H9 (cell line): ENCODE results near the gene SMIM12. TPM values are rescaled to one million over a fixed set of nuclear protein-coding genes. Genes with fewer than 3 reads are reported as not detected.
A peak's percentile ranks its signal among the peaks of the same experiment; 100 is the strongest.

Experiments used
- DNase-seq: peaks from one replicate; pipeline ENCODE4 v3.0.0-alpha.2; 2017
- H2AFZ ChIP-seq: one replicate; pipeline ENCODE4 v1.6.1; 2013; ENCODE audit warnings: mild to moderate bottlenecking, low read length, control low read depth, moderate library complexity
- H2AK5ac ChIP-seq: 2 replicates; pipeline ENCODE4 v1.6.1; 2013; ENCODE audit warnings: low read length, control low read depth, mixed read lengths; ENCODE audit not compliant: insufficient read length
- H2BK120ac ChIP-seq: one replicate; pipeline ENCODE4 v1.6.1; 2013; ENCODE audit warnings: low read depth, mild to moderate bottlenecking, low read length, control low read depth, inconsistent platforms; ENCODE audit not compliant: poor library complexity, severe bottlenecking
- H2BK12ac ChIP-seq: 2 replicates; pipeline ENCODE4 v1.6.1; 2013; ENCODE audit warnings: low read length, control low read depth, mixed read lengths, low read depth; ENCODE audit not compliant: insufficient read length
- H2BK15ac ChIP-seq: 2 replicates; pipeline ENCODE4 v1.6.1; 2013; ENCODE audit warnings: low read depth, low read length, control low read depth
- H2BK20ac ChIP-seq: one replicate; pipeline ENCODE4 v1.6.1; 2013; ENCODE audit warnings: low read depth, mild to moderate bottlenecking, low read length, control low read depth, inconsistent platforms; ENCODE audit not compliant: poor library complexity, severe bottlenecking
- H2BK5ac ChIP-seq: 2 replicates; pipeline ENCODE4 v1.6.1; 2013; ENCODE audit warnings: low read length, control low read depth, mixed read lengths; ENCODE audit not compliant: insufficient read length
- H3K14ac ChIP-seq: 2 replicates; pipeline ENCODE4 v1.6.1; 2013; ENCODE audit warnings: low read length, control low read depth; ENCODE audit not compliant: insufficient read depth
- H3K18ac ChIP-seq: 2 replicates; pipeline ENCODE4 v1.6.1; 2013; ENCODE audit warnings: low read depth, mild to moderate bottlenecking, mixed read lengths, low read length, control low read depth; ENCODE audit not compliant: insufficient read length
- H3K23ac ChIP-seq: 2 replicates; pipeline ENCODE4 v1.6.1; 2013; ENCODE audit warnings: low read length, control low read depth, mixed read lengths, low read depth; ENCODE audit not compliant: insufficient read length
- H3K23me2 ChIP-seq: 2 replicates; pipeline ENCODE4 v1.6.1; 2013; ENCODE audit warnings: low read depth, mild to moderate bottlenecking, mixed read lengths, low read length, control low read depth; ENCODE audit not compliant: insufficient read length, poor library complexity, severe bottlenecking
- H3K27ac ChIP-seq: 2 replicates; pipeline ENCODE4 v1.5.1; 2013; ENCODE audit warnings: low read length, control low read depth, mixed read lengths, low read depth; ENCODE audit not compliant: insufficient read length
- H3K27me3 ChIP-seq: 2 replicates; pipeline ENCODE4 v1.6.1; 2013; ENCODE audit warnings: low read length, control low read depth, inconsistent platforms; ENCODE audit not compliant: insufficient read depth
- H3K4ac ChIP-seq: 2 replicates; pipeline ENCODE4 v1.6.1; 2013; ENCODE audit warnings: low read depth, mild to moderate bottlenecking, control low read depth, inconsistent platforms, low read length, moderate library complexity
- H3K4me1 ChIP-seq: 2 replicates; pipeline ENCODE4 v1.6.1; 2013; ENCODE audit warnings: low read length, control low read depth, inconsistent platforms; ENCODE audit not compliant: insufficient read depth
- H3K4me2 ChIP-seq: 2 replicates; pipeline ENCODE4 v1.6.1; 2013; ENCODE audit warnings: low read length, control low read depth, mixed read lengths; ENCODE audit not compliant: insufficient read length, insufficient read depth
- H3K56ac ChIP-seq: 2 replicates; pipeline ENCODE4 v1.6.1; 2013; ENCODE audit warnings: low read depth, mild to moderate bottlenecking, mixed read lengths, low read length, control low read depth; ENCODE audit not compliant: insufficient read length
- H3K79me1 ChIP-seq: 2 replicates; pipeline ENCODE4 v1.6.1; 2013; ENCODE audit warnings: low read depth, mild to moderate bottlenecking, moderate library complexity, low read length, control low read depth, inconsistent platforms; ENCODE audit not compliant: insufficient read depth, poor library complexity, severe bottlenecking
- H3K79me2 ChIP-seq: 2 replicates; pipeline ENCODE4 v1.6.1; 2013; ENCODE audit warnings: low read length, control low read depth, inconsistent platforms; ENCODE audit not compliant: insufficient read depth
- H3K9ac ChIP-seq: 2 replicates; pipeline ENCODE4 v1.6.1; 2013; ENCODE audit warnings: low read length, control low read depth, mixed read lengths; ENCODE audit not compliant: insufficient read length; ENCODE audit errors: extremely low read depth
- H3K9me3 ChIP-seq: one replicate; pipeline ENCODE4 v1.6.1; 2013; ENCODE audit warnings: low read depth, low read length, inconsistent platforms; ENCODE audit not compliant: control insufficient read depth
- H3T11ph ChIP-seq: one replicate; pipeline ENCODE4 v1.6.1; 2013; ENCODE audit warnings: mild to moderate bottlenecking, low read length, control low read depth, inconsistent platforms
- H4K20me1 ChIP-seq: one replicate; pipeline ENCODE4 v1.6.1; 2013; ENCODE audit not compliant: control insufficient read depth, insufficient read length, insufficient read depth
- H4K5ac ChIP-seq: 2 replicates; pipeline ENCODE4 v1.6.1; 2013; ENCODE audit warnings: low read depth, mild to moderate bottlenecking, mixed read lengths, low read length, control low read depth; ENCODE audit not compliant: insufficient read length
- H4K8ac ChIP-seq: replicated peaks from 2 replicates; pipeline ENCODE4 v1.6.1; 2013; ENCODE audit warnings: low read length, control low read depth, mixed read lengths, low read depth; ENCODE audit not compliant: insufficient read length
- H4K91ac ChIP-seq: 2 replicates; pipeline ENCODE4 v1.6.1; 2013; ENCODE audit warnings: low read depth, mild to moderate bottlenecking, moderate library complexity, mixed read lengths, low read length, control low read depth; ENCODE audit not compliant: insufficient read length
- H3K27ac Mint-ChIP-seq, 3 experiments: 2 replicates in 2 of 3; 3 replicates in 1 of 3; pipeline ENCODE4 v1.8.0; 2020 to 2021; ENCODE audit warnings: mixed read lengths in 3 of 3, mild to moderate bottlenecking in 1 of 3, moderate library complexity in 1 of 3
- H3K27me3 Mint-ChIP-seq: 2 replicates; pipeline ENCODE4 v1.8.0; 2021; ENCODE audit warnings: low read depth, mild to moderate bottlenecking, moderate library complexity, mixed read lengths
- H3K36me3 Mint-ChIP-seq, 3 experiments: 2 replicates in 2 of 3; 3 replicates in 1 of 3; pipeline ENCODE4 v1.8.0; 2020 to 2021; ENCODE audit warnings: low read depth in 3 of 3, mixed read lengths in 3 of 3; ENCODE audit not compliant: insufficient read depth in 1 of 3
- H3K4me1 Mint-ChIP-seq, 2 experiments: 2 replicates each; pipeline ENCODE4 v1.8.0; 2020; ENCODE audit warnings: mixed read lengths in 2 of 2
- H3K4me3 Mint-ChIP-seq, 2 experiments: 2 replicates in 1 of 2; 3 replicates in 1 of 2; pipeline ENCODE4 v1.8.0; 2020 to 2021; ENCODE audit warnings: mild to moderate bottlenecking in 2 of 2, mixed read lengths in 2 of 2, moderate library complexity in 1 of 2
- H3K9me3 Mint-ChIP-seq, 2 experiments: 2 replicates in 1 of 2; 3 replicates in 1 of 2; pipeline ENCODE4 v1.8.0; 2020; ENCODE audit warnings: mild to moderate bottlenecking in 2 of 2, mixed read lengths in 2 of 2, moderate library complexity in 1 of 2
- WGBS: extraction: QIAGEN DNeasy Blood & Tissue Kit; methylation state at CpG from one replicate; pipeline ENCODE4 v1.1.7; 2013; ENCODE audit warnings: missing lambda C conversion rate, low lambda C conversion rate, mixed read lengths; ENCODE audit not compliant: insufficient read length; ENCODE audit errors: extremely low coverage; 5-methylcytosine and 5-hydroxymethylcytosine counted together
- total RNA-seq: library from RNA; stranded (reverse); gene quantifications from 2 replicates; pipeline ENCODE4 v1.2.1, GENCODE V29; 2021
- TF ChIP-seq, protein P1 (sequence below): fragments of 200-600 bp; sonication (generic); conservative IDR thresholded peaks from 3 replicates; pipeline ENCODE4 v1.8.0; 2021; ENCODE audit warnings: antibody characterized with exemption, mild to moderate bottlenecking

SMIM12 gene
- total RNA-seq, 1 experiment from 2014 or later, result 40.9 TPM

DNA sequence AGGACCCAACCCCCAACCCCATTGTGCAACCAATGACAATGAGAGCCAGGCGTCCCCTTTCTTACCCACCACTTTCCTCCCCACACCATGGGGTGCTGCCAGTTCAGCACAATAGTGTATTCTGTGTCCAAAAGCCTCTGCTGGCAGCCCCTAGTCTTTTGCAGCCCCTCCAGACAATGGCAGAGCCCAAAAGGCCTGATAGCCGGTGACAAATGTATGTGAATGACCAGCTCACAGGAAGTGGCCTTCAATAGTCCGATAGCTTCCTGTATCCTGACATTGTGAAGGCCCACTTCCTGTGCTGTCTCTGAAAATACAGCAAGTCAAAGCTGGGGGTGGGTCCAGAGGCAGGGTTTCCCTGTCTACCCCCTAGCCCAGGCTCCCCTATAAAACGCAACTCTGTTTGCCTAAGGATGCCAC lies 16.6 kb downstream of the SMIM12 start:
- H3K27ac ChIP-seq, result peak overlapping the region; percentile 16
- DNase-seq, result no peak
- no peak overlapping the region for H3K9ac ChIP-seq
- H3K36me3 Mint-ChIP-seq, result no peaks in the 10 kb centered on the region
- H2BK5ac ChIP-seq, result no peak overlapping the region
- no peak overlapping the region for H3K18ac ChIP-seq
- H2BK15ac ChIP-seq, result no peak overlapping the region
- H2BK20ac ChIP-seq, result no peak overlapping the region
- H3K27ac Mint-ChIP-seq, result peak overlapping the region in 1 of 3 experiments; percentile 49; a peak in 1 of 7 replicates
- no peaks in the 10 kb centered on the region for H3K79me2 ChIP-seq
- no peak overlapping the region for H2BK120ac ChIP-seq
- H3K4ac ChIP-seq, result no peak overlapping the region
- no peak overlapping the region for H2AK5ac ChIP-seq
- H4K20me1 ChIP-seq, result no peaks in the 10 kb centered on the region
- H3K9me3 ChIP-seq, result no peaks in the 10 kb centered on the region
- TF ChIP-seq, protein P1, sequence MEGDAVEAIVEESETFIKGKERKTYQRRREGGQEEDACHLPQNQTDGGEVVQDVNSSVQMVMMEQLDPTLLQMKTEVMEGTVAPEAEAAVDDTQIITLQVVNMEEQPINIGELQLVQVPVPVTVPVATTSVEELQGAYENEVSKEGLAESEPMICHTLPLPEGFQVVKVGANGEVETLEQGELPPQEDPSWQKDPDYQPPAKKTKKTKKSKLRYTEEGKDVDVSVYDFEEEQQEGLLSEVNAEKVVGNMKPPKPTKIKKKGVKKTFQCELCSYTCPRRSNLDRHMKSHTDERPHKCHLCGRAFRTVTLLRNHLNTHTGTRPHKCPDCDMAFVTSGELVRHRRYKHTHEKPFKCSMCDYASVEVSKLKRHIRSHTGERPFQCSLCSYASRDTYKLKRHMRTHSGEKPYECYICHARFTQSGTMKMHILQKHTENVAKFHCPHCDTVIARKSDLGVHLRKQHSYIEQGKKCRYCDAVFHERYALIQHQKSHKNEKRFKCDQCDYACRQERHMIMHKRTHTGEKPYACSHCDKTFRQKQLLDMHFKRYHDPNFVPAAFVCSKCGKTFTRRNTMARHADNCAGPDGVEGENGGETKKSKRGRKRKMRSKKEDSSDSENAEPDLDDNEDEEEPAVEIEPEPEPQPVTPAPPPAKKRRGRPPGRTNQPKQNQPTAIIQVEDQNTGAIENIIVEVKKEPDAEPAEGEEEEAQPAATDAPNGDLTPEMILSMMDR, result no peak
- no peaks in the 10 kb centered on the region for H3K23me2 ChIP-seq
- no peaks in the 10 kb centered on the region for H3K27me3 ChIP-seq
- H2AFZ ChIP-seq, result no peak overlapping the region
- no peak overlapping the region for H3T11ph ChIP-seq
- WGBS, result no CpG with 5 or more reads among the region's 4 CpGs
- no peak overlapping the region for H3K56ac ChIP-seq
- no peaks in the 10 kb centered on the region; the same call in 1 of the 2 replicates for H3K27me3 Mint-ChIP-seq
- no peaks in the 10 kb centered on the region for H3K9me3 Mint-ChIP-seq
- H3K14ac ChIP-seq, result no peak overlapping the region
- peaks cover 4% of the 10 kb centered on the region; the same call in 1 of the 2 replicates for H3K4me1 ChIP-seq
- H3K79me1 ChIP-seq, result no peaks in the 10 kb centered on the region
- no peak overlapping the region for H2BK12ac ChIP-seq
- H4K5ac ChIP-seq, result no peak overlapping the region
- no peak overlapping the region for H3K23ac ChIP-seq
- H4K8ac ChIP-seq, result no peak overlapping the region
- no peak overlapping the region for H4K91ac ChIP-seq
- H3K4me3 Mint-ChIP-seq, result no peak overlapping the region
- no peak overlapping the region for H3K4me2 ChIP-seq
- peaks cover 29 to 39% of the 10 kb centered on the region in 2 experiments for H3K4me1 Mint-ChIP-seq
